Measurements from ENCODE around the gene WDR81.

Gene WDR81

GRCh38 chr17:1709971-1710806 lies 14.3 kb upstream of the WDR81 start, which contains the start of gene TLCD2 (continued):
- TF ChIP-seq ZNF518A (tag by site-specific recombination; conservative IDR thresholded peaks at IDR 0.05; ENCODE audit: low read depth) (no peak), ZNF324 (tag by site-specific recombination; IDR thresholded peaks at IDR 0.05) (peak; percentile 74; the same call in 1 of the 2 replicates), KLF7 (tag by site-specific recombination; IDR thresholded peaks at IDR 0.05; ENCODE audit: borderline replicate concordance) (peak; percentile 57), ZNF184 (tag by site-specific recombination; IDR thresholded peaks at IDR 0.05) (no peak), ZSCAN23 (tag by site-specific recombination; IDR thresholded peaks at IDR 0.05) (no peak), ZBTB49 (tag by site-specific recombination; IDR thresholded peaks at IDR 0.05; ENCODE audit: low read depth) (no peak), ZNF274 (IDR thresholded peaks at IDR 0.05; ENCODE audit: low read length) (no peak), ZNF274 (tag by site-specific recombination; IDR thresholded peaks at IDR 0.05; ENCODE audit: borderline replicate concordance) (no peak), ZNF530 (tag by site-specific recombination; IDR thresholded peaks at IDR 0.05; ENCODE audit: low read depth) (no peak), ZFP3 (tag by site-specific recombination; IDR thresholded peaks at IDR 0.05; ENCODE audit: low read depth) (no peak), ZNF138 (tag by site-specific recombination; IDR thresholded peaks at IDR 0.05; ENCODE audit: borderline replicate concordance) (no peak), ZNF311 (tag by site-specific recombination; IDR thresholded peaks at IDR 0.05; ENCODE audit: borderline replicate concordance) (no peak), ZNF292 (tag by site-specific recombination; IDR thresholded peaks at IDR 0.05; ENCODE audit: borderline replicate concordance, low read depth) (no peak), ZNF776 (tag by site-specific recombination; IDR thresholded peaks at IDR 0.05; ENCODE audit: borderline replicate concordance) (no peak), ZNF488 (tag by site-specific recombination; IDR thresholded peaks at IDR 0.05) (no peak), ZNF549 (tag by site-specific recombination; IDR thresholded peaks at IDR 0.05) (no peak), ZNF621 (tag by site-specific recombination; IDR thresholded peaks at IDR 0.05) (no peak), ZNF473 (tag by site-specific recombination; IDR thresholded peaks at IDR 0.05) (no peak), ZFHX2 (tag by site-specific recombination; conservative IDR thresholded peaks at IDR 0.05) (peak; percentile 85), ZBTB20 (tag by site-specific recombination; IDR thresholded peaks at IDR 0.05) (peak; percentile 96), ZNF677 (tag by site-specific recombination; IDR thresholded peaks at IDR 0.05) (0 out of 2 replicates have a peak, but pooled peaks have one; percentile 14), ZNF664 (tag by site-specific recombination; IDR thresholded peaks at IDR 0.05) (no peak), ZNF112 (tag by site-specific recombination; IDR thresholded peaks at IDR 0.05) (no peak), SCRT2 (tag by site-specific recombination; IDR thresholded peaks at IDR 0.05) (peak; percentile 45; the same call in 1 of the 2 replicates), KLF10 (tag by site-specific recombination; IDR thresholded peaks at IDR 0.05) (peak; percentile 70; the same call in 1 of the 2 replicates), CTCF (tag by site-specific recombination; IDR thresholded peaks at IDR 0.05) (0 out of 2 replicates have a peak, but pooled peaks have one; percentile 8), ZNF202 (tag by site-specific recombination; IDR thresholded peaks at IDR 0.05; ENCODE audit: borderline replicate concordance) (no peak), ZNF114 (tag by site-specific recombination; IDR thresholded peaks at IDR 0.05) (no peak), KLF1 (tag by site-specific recombination; IDR thresholded peaks at IDR 0.05) (peak; percentile 95), KLF8 (tag by site-specific recombination; IDR thresholded peaks at IDR 0.05) (peak; percentile 59; the same call in 1 of the 2 replicates)

All from HEK293 (cell line).